Activated CD8-positive, alpha-beta memory T cell treated with anti-CD3 and anti-CD28 coated beads for 24 hours (primary cell): ENCODE results near the gene PSENEN.
"Not testable (repeated sequence)": the region's sequence is repeated elsewhere in the genome, so short reads cannot be mapped to it uniquely, and the experiment has no call there.

ENCODE experiments used
- DNase-seq: peaks from one replicate; pipeline ENCODE4 v3.0.0-alpha.2; 2020

Gene PSENEN

DNA sequence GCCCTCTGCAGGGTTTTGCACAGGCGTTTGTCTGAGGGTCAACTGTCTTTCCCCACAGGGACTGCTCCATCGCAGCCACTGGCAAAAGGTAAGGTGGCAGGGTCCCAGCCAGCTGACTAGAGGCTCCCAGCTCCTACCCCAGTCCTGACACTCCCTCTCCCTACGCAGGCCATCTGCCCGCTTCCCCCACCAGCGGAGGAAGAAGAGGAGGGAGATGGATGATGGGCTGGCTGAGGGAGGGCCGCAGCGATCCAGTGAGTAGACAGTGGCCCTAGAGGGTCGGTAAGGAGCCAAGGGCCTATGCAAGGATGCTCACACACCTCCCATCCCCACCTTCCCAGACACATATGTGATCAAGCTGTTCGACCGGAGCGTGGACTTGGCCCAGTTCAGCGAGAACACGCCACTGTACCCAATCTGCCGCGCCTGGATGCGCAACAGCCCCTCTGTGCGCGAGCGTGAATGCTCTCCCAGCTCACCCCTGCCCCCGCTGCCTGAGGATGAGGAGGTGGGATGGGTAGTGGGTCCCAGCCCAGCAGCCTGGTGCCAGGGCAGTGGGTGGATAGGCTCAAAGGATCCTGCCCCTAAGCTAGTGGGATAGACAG lies 7.4 kb downstream of the PSENEN start:
- DNase-seq: no peak

DNA sequence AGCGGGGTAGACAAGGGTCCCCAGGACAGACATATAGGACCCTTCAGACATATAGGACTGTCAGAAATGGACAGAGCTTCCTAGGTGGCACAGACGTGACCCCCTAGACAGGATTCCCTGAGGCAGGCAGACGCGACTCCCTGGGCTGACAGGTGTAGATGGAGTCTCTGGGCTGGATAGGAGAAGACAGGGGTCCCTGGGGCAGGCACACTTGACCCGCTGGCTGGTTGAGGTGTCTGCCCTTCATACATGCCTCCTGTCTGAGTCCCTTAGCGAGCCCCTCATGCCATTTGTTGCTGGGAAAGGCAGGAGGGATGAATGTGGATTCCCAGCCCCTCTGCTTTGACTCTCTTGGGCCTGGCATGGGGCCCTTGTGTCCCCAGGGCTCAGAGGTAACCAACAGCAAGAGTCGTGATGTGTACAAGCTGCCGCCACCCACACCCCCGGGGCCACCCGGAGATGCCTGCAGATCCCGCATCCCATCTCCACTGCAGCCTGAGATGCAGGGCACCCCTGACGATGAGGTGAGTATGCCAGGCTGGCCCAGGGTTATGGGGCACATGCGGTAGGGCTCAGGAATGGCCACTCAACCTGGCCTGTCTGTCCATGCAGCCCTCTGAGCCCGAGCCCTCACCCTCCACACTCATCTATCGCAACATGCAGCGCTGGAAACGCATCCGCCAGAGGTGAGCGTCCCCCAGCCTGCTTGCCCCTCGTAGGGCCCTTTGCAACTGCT lies 8.4 kb downstream of the PSENEN start:
- DNase-seq: no peak

DNA sequence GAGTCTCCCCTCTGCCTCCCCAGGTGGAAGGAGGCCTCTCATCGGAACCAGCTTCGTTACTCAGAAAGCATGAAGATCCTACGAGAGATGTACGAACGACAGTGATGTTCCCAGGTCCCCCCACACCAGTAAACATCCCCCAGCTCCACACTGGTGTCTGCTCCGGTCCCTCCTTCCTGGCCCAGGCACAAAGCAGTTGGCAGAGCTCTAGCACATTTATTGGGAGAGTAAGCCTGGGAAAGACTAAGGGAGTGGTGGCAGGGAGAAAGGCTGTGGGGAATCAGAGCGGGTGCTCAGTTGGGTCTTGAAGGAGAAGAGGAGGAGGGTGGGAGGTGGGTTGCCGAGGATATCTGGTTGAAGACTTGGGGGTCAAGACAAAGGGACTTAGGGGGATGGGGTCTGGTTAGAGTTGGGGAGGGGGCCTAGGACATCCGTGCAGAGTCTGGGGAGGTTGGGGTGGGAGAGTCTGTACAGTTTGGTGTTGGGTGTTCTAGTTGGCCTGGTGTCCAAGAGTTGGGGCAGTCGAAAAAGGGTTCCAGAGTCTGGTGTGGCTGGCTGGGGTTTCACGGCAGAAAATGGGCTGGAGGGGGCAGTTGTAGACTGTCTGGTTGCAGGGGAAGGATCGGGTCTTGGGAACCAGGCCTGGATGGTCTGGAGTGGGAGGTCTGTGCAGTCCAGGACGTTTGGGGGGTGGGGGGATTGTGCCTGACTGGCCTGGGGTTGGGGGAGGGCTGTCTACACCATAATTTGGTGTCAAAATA lies 9.1 kb downstream of the PSENEN start:
- DNase-seq: no peak

DNA sequence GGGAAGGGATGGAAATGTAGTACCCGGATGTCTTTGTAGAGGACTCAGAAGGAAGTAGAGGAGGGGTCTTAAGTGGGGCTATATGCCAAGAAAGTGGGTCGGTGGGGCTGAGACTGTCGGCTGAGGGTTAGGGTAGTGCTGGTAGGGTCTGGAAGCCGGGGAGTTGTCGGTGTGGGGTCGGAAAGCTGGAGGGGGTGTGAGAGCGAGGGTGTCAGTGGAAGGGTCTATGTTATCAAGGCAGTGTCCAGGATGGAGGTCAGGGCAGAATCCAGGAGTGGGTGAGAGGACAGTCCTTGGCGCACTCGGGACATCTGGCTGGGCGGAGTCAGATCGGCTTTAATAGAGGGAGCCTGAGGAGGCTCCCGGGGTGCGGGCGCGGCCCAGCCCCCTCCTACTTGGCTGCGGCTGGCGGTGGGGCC lies 9.7 kb downstream of the PSENEN start:
- no peak for DNase-seq

DNA sequence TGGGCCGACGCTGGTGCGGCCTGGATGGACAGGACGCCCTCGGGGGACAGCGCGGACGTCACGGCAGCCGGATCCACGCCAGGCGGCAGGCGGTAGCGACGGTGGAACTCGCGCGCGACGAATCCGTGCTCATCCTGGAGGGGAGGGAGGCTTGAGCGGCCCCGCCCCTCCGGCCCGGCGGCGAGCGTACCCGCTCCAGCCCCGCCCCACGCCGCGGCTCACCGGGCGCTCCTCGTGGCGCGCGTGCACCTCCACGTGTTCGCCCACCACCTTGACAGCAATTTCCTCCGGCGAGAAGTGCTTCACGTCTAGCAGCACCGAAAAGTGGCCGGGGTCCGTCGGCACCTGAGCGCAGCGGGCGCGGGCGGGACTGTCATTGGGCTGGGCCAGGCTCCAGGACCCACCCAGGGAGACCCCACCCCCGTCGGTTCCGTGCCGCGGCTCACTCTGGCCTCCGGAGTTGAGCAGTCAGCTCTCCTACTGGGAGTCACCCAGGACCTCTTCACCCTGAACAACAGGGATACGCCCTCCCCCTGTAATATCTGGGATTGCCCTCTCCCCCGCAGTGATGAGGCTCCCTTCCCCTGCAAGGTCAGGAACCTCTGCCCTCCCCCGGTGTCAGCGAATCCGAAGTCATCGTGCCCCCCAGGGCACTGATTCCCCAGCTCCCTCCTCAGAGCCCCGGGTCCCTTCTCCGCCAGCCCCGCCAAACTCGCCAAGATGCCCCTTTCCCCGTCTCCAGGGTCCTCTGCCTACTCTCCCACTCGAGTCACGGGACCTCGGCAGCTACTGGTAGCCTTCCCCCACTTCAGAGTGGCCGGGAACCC lies 10.3 kb downstream of the PSENEN start:
- peak; percentile 77 for DNase-seq

DNA sequence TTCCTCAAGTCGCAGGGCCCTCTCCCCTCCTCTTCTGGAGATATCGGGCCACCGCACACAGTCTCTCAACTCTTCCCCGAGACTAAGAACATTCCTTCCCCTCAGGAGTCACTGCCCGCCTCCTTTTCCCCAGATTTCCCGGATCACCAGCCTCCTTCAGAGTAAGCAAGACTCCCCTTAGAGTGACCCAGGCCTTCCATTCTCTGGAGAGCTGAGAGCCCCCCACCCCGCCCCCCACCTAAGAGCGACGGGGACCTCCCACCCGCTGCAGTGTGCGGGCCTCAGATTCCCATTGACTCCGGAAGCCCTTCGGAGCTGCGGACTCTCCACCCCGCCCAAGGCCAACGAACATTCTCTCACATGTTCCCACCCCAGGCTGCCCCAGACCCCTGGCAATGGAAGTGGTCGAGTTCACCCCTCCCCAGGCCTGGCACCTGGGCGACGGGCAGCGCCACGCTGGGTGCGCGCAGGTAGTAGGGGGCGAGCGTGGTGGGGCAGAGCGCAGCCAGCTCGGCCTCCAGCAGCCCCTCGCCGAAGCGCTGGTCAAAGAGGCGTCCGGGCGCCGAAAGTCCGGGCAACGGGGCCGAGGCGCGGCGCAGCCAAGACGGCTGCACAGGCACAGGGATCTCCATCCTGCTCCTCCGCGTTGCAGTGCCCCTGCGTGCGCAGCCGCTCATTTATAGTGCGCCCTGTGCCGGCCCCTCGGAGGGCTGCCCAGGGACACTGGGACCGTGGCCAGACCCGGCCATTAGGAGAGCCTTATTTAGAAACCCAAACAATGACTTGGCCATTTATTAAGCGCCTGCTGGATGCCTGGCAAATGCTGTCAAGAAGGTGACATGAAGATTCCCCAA lies 11.2 kb downstream of the PSENEN start, which contains the start of gene HSPB6:
Gene HSPB6, minus strand, starts transcription at position 653 of the 854 bp plus-strand sequence. Its CDS starts 21 bp downstream, at position 632.
- no peak for DNase-seq

DNA sequence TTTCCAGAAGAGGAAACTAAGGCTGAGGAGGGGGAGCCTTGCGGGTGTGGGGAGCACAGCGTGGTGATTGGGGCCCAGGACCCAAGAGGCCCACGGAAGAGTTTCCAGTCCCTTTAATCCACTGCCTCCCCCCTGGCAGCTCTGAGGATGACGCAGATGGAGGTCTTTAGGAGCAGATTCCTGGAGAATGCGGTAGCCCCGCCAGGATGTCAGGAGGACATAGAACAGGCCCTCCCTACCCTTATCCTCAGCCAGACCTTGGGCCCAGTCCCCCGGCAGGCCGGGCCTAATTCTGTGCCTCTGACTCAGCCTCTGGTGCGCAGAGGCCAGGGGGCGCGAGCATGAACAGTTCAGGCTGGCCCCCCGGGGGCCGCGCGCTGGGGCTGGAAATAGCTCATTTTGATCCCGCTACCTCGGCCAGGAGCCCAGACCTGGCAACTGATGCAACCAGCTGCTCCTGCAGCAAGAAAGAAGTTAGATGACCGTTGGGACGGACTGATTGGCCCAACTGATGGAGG lies 11.8 kb downstream of the PSENEN start:
- no peak for DNase-seq

DNA sequence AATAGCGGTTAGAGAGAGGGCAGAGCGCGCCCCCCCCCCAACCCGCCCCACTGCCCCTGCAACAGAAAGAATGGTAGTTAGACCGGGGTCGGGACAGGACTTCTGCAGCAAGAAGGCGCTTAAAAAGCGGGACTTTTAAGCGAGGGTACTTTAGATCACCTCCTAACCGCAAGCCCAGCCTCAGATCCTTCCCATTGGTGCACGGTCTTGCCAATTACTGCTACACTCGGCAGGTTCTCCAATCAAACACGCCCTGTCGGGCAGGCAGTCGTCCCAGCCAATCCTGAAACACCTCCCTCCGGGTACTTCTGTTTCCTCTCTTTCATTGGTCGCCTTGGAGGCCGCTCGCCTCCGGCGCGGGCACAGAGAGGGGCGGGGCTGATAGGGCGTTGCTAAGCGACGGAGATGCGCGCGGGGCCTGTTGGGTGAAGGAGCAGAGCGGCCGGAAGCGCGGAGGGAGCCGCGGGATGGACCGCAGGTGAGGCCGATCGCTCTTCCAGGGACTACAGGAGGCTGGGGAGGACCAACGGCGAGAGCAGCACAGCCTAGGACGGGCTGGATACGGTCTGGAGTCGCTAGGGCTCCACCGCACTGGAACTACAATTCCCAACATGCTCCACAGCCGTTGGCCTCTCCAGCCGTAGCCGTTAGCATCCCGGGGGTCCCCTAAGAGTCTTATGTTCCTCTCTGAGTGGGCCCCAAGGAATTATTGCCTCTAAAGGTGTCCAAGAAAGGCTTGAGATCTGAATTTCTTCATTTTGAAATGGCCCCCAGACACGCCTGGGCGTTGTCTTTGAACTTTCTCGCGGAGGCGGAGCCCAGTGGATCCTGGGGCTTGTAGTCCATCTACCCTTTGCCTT lies 12.5 kb downstream of the PSENEN start, which contains the start of gene PROSER3:
Gene PROSER3, plus strand, starts transcription at position 428 of the 860 bp plus-strand sequence. Its CDS starts 40 bp downstream, at position 468.
- DNase-seq: peak; percentile 97

DNA sequence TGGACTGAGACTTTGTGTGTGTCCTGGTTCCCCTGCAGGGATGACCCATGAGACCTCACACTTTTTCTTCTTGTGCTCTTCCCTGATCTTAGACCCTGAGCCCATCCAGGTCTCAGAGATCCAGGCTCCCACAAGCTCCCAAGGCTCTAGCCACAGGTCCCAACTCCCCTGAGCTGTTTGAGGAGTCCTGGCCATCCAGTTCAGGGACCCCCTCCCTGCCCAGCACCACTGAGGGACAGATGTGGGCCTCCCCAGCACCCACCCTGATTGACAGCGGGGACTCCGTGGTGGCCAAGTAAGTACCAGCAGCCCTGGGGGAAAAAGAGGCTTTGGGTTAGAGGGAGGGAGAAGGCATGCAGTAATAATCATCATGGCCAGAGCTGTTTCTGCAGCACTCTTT lies 14.2 kb downstream of the PSENEN start:
- no peak for DNase-seq

DNA sequence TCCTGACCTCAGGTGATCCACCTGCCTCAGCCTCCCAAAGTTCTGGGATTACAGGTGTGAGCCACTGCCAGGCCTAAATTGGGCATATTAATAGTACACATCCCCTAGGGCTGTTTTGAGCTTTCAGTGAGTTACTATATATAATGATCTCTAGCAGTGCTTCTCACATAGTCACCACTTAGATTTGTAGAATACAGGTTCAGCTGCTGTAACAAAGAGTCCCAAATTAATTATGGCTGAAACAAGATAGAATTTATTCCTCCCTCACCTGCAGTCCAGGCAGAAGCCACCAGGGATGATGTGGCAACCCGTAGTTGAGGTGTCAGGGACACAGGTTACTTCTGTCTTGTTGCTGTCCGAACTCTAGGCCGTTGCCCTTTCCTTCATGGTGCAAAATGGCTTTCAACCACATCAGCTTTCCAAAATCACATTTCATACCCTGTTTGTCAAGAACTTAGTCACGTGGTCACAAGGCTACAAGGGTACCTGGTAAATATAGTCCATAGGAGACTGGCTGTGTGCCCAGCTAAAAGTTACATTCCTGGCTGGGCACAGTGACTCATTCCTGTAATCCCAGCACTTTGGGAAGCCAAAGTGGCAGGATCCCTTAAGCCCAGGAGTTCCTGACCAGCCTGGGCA lies 15.4 kb downstream of the PSENEN start:
- DNase-seq: no peak

DNA sequence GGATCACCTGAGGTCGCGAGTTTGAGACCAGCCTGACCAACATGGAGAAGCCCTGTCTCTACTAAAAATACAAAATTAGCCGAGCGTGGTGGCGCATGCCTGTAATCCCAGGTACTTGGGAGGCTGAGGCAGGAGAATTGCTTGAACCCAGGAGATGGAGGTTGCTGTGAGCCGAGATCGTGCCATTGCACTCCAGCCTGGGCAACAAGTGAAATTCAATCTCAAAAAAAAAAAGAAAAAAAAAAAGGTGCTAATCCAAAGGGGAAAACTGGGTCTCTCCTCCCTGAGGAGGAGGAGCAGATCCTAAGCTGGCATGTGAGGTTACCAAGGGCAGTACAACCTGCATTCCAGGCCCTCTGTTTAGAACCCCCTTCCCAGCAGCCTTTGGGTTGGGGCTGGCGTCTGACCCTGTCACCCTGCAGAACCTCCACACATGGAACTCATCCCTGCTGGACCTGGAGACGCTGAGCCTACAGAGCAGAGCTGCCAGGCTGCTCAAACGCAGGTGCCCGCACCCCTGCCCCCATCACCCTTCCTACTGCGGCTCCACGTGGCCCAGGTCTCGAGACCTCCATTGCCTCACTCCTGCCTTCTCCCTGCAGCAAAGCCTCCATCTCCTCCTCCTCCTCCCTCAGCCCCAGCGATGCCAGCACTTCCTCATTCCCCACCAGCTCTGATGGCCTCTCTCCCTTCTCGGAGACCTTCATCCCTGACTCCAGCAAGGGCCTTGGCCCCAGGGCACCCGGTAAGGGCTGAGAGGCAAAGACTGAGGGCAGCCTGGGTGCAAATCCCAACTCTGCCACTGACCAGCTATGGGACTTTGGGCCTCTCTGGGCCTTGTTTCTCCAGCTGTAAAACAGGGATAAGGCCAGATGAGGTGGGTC lies 19.2 kb downstream of the PSENEN start:
- no peak for DNase-seq

DNA sequence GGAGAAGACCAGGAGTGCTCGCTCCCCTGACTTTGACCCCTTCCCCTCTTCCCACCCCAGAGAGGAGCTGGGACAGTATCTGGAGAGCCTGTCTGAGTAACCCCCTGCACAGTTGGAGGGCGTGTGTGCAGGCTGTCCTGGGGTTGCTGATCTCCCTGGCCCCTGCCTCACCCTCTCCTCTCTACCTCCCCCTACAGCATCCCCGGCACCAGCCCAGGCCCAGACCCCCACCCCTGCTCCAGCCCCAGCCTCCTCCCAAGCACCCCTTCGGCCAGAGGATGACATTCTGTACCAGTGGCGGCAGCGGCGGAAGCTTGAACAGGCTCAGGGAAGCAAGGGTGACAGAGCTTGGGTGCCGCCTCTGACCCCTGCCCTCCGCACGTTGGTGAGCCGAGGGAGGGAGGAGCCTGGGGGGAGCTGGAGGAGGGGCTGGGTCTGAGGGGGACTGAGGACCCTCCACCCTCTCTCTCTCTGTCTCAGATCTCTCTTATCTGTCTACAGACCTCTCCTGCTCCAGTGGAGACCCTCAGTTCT lies 21.2 kb downstream of the PSENEN start:
- DNase-seq: no peak

DNA sequence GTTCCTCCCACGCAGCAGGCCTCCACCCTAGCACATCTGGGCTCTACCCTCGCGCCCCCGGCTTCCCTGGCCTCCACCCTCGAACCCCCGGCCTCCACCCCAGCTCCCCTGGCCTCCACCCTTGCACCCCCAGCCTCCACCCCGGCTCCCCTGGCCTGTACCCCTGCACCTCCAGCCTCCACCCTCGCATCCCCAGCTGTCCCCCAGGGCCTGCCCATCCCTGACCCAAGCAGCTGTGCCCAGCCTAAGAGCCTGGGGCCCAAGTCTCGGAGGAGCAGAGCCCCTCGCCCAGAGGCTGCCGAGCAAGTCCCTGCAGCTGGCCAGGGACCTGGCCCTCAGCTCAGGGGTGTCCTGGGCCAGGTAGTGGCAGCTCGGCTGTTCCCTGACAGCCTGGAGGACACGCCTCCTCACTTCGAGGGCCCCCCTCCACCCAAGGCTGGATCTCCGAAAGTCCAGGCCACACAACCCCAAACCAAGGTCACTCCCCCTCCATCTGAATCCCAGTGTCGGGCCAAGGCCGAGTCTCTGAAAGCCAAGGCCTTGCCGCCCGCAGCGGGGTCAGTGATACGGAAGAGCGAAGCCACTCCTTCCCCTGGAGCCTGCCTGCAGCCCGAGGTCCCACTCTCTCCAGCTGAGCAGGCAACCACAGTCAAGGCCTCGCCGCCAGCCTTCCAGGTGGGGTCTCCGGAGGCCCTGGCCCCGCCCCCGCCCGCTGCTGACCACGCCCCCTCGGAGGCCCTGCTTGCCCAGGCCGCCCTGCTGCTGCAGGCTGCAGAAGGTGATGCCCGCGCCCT lies 22.0 kb downstream of the PSENEN start:
- no peak for DNase-seq

DNA sequence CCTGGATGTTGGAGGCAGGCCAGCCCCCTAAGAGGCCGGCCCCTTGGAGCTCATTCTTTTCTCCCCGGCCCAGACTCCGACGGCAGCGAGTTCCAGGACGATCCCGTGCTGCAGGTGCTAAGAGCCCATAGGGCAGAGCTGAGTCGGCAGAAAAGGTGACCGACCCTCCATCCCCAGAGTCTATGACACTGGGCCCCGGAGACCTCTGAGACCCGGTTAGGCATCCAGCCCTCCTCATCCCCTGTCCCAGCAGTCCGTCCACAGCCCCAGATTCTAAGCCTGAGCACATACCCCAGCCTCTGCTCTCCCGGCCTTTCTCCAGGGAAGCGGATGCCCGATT lies 22.6 kb downstream of the PSENEN start:
- no peak for DNase-seq

DNA sequence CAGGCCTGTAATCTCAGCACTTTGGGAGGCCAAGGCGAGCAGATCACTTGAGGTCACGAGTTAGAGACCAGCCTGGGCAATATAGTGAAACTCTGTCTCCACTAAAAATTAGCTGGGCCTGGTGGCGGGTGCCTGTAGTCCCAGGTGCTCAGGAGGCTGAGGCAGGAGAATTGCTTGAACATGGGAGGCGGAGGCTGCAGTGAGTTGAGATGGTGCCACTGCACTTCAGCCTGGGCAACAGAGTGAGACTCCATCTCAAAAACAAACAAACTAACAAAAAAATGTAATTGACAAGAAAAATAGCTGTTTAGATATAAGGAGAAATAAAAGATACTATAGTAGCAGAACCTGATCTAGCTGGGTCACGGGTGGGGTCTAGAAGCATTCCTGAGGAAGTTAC lies 26.9 kb downstream of the PSENEN start:
- not testable (repeated sequence) for DNase-seq

DNA sequence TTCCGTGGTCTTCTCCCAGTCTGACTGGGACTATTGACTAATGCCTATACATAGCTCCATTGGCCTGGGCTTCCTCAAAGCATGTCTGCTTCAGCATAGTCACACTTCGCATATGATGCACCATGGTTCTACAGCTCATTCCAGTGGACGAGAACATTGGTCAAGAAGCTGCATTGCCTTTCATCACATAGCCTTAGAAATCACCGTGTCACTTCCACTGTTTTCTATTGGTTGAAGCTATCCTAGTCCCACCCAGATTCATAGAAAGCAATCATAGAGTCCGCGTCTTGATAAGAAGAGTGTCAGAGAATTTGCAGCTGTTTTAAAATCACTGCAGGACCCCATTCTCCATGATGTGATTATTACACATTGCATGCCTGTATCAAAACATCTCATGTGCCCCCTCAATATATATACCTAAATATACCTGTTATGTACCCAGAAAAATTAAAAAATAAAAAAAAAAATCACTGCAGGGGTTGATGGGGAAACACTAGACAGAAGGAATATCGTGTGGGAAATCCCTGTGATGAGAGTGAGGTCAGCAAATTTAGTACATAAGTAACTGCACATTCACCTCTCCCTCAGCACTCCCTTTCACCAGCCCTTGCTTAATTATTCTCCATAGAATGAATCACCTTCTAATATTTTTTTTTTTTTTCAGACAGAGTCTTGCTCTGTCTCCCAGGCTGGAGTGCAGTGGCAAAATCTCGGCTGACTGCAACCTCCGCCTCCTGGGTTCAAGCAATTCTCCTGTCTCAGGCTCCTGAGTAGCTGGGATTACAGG lies 27.8 kb downstream of the PSENEN start:
- DNase-seq: no peak
